Hepatocyte (in vitro differentiated cells): ENCODE measurements around the gene WDFY4.

Source experiments
- EZH2 ChIP-seq: fragments of 200-600 bp; sonication (generic); IDR thresholded peaks from 2 replicates; pipeline ENCODE4 v1.6.1; 2016; ENCODE audit warnings: antibody characterized with exemption, mild to moderate bottlenecking, borderline replicate concordance
- EZH2phosphoT487 ChIP-seq: fragments of 200-600 bp; sonication (generic); IDR thresholded peaks from one replicate; pipeline ENCODE4 v1.6.1; 2018; ENCODE audit warnings: antibody characterized with exemption, mild to moderate bottlenecking, low read depth, moderate library complexity; ENCODE audit not compliant: unreplicated experiment, severe bottlenecking
- TF ChIP-seq, protein P1 (sequence below): fragments of 200-600 bp; sonication (generic); IDR thresholded peaks from 2 replicates; pipeline ENCODE4 v1.5.1; 2016; ENCODE audit warnings: antibody characterized with exemption, mild to moderate bottlenecking; ENCODE audit not compliant: poor library complexity

DNA sequence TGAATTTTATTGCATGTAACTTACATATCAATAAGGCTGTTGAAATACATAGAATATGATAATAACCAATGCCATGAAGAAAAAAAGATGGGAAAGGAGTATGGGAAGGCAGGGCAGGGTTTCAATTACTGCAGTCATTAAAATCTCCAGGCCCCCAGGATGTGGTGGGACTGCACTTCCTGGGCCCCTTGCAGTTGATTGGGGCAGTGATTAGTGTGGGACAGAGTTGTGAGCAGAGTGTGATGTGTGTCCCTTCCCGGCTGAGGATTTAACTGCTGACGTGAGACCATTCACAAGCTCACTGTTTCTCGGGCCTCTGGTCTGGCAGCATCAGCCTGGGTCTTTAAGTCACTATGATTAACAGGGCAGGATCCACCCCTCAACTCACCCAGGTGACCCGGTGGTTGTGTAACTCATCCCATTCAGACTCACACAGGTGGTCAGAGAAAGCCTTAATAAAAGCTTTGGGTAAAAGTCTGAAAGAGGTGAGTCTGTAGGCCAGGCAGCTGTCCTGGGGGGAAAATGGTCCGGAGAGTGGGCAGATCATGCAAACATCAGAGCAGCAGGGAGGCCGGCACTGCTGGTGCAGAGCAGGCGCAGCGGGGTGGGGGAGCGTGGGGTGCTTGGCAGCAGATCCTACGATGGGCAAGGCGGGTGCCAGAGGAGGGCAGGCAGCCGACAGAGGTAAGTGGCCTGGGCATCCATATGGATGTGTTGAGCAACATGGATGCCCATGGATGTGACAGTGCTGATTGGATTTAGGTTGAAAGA, 36.3 kb upstream of the WDFY4 start:
- TF ChIP-seq, protein P1, sequence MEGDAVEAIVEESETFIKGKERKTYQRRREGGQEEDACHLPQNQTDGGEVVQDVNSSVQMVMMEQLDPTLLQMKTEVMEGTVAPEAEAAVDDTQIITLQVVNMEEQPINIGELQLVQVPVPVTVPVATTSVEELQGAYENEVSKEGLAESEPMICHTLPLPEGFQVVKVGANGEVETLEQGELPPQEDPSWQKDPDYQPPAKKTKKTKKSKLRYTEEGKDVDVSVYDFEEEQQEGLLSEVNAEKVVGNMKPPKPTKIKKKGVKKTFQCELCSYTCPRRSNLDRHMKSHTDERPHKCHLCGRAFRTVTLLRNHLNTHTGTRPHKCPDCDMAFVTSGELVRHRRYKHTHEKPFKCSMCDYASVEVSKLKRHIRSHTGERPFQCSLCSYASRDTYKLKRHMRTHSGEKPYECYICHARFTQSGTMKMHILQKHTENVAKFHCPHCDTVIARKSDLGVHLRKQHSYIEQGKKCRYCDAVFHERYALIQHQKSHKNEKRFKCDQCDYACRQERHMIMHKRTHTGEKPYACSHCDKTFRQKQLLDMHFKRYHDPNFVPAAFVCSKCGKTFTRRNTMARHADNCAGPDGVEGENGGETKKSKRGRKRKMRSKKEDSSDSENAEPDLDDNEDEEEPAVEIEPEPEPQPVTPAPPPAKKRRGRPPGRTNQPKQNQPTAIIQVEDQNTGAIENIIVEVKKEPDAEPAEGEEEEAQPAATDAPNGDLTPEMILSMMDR: no peak
- no peak for TF ChIP-seq EZH2phosphoT487
- TF ChIP-seq EZH2: no peak
